Colonic mucosa (tissue), 4 donors: ENCODE measurements around the gene MERTK. TPM values are rescaled to one million over a fixed set of nuclear protein-coding genes. Genes with fewer than 3 reads are reported as not detected.

ENCODE experiments used
- DNase-seq: peaks from one replicate; pipeline ENCODE4 v3.0.0-alpha.2; 2020
- H3K27ac ChIP-seq: fragments of 200-600 bp; one replicate; pipeline ENCODE4 v1.8.0; 2021
- H3K27me3 ChIP-seq: fragments of 200-600 bp; one replicate; pipeline ENCODE4 v1.8.0; 2021
- H3K36me3 ChIP-seq: fragments of 200-600 bp; one replicate; pipeline ENCODE4 v1.8.0; 2021
- H3K4me1 ChIP-seq: fragments of 200-600 bp; one replicate; pipeline ENCODE4 v1.8.0; 2021; ENCODE audit warnings: mild to moderate bottlenecking
- H3K4me3 ChIP-seq: fragments of 200-600 bp; one replicate; pipeline ENCODE4 v1.8.0; 2021
- H3K9ac ChIP-seq, 2 donors: one replicate each; pipeline ENCODE4 v1.7.0; 2013; ENCODE audit warnings: control low read depth in 2 of 2, low read depth in 2 of 2, low read length in 2 of 2
- H3K9me3 ChIP-seq: fragments of 200-600 bp; one replicate; pipeline ENCODE4 v1.8.0; 2021
- CTCF ChIP-seq: fragments of 200-600 bp; IDR thresholded peaks from one replicate; pipeline ENCODE4 v1.8.0; 2022; ENCODE audit warnings: antibody characterized with exemption, mild to moderate bottlenecking
- intact Hi-C: fragments of 100-400 bp; cut with DNase I; formaldehyde crosslinking; loops from one replicate; pipeline ENCODE4 v1.14.1; 2022
- total RNA-seq, 2 donors: library from RNA; stranded (reverse); fragmentation: NEBNext Ultra II Directional in 1 of 2; extraction: Animal tissue kit (Norgen Biotek cat#: 25700) in 1 of 2; gene quantifications; one replicate each; pipeline ENCODE4 v1.2.1, GENCODE V29; 2021
- donor health status: healthy.
- donor health status: DM: no; HTN: no; CAD: no.
- donor health status: DM: no; HTN: no; CAD: no.

MERTK gene
- total RNA-seq, 2 donors from 2014 or later = 3.9 TPM

- no peak for TF ChIP-seq CTCF
- Histone ChIP-seq H3K9ac (no peak overlapping the region), H3K27me3 (no peaks in the 10 kb centered on the region), H3K4me3 (no peak overlapping the region), H3K27ac (no peak overlapping the region), H3K4me1 (peaks cover 6% of the 10 kb centered on the region), H3K36me3 (no peaks in the 10 kb centered on the region), H3K9me3 (no peaks in the 10 kb centered on the region)
- DNase-seq = no peak
- intact Hi-C loops = no loop called here
Measured at GRCh38 chr2:111983478-111984212, 85.2 kb downstream of the MERTK start.

GRCh38 chr2:111984213-111984604, 85.8 kb downstream of the MERTK start:
- H3K27me3 ChIP-seq = no peaks in the 10 kb centered on the region
- no peak overlapping the region for H3K4me3 ChIP-seq
- peaks cover 6% of the 10 kb centered on the region for H3K4me1 ChIP-seq
- no peaks in the 10 kb centered on the region for H3K36me3 ChIP-seq
- no peak for TF ChIP-seq CTCF
- H3K27ac ChIP-seq = no peak overlapping the region
- no peak overlapping the region for H3K9ac ChIP-seq
- no peaks in the 10 kb centered on the region for H3K9me3 ChIP-seq
- DNase-seq = no peak
- intact Hi-C loops = no loop called here

GRCh38 chr2:111985514-111985913, 87.1 kb downstream of the MERTK start:
- no peak overlapping the region for H3K27ac ChIP-seq

GRCh38 chr2:111986116-111986900, 87.9 kb downstream of the MERTK start:
- Histone ChIP-seq H3K36me3 (no peaks in the 10 kb centered on the region), H3K4me3 (no peak overlapping the region), H3K27ac (no peak overlapping the region), H3K27me3 (no peaks in the 10 kb centered on the region), H3K9me3 (no peaks in the 10 kb centered on the region), H3K9ac (no peak overlapping the region), H3K4me1 (peaks cover 6% of the 10 kb centered on the region)
- intact Hi-C loops = no loop called here
- DNase-seq = no peak
- TF ChIP-seq CTCF = no peak

More at GRCh38 chr2:111985514-111985913, 87.1 kb downstream of the MERTK start:
- intact Hi-C loops = no loop called here
- Histone ChIP-seq H3K9me3 (no peaks in the 10 kb centered on the region), H3K27me3 (no peaks in the 10 kb centered on the region), H3K4me1 (peaks cover 6% of the 10 kb centered on the region), H3K9ac (no peak overlapping the region), H3K4me3 (no peak overlapping the region), H3K36me3 (no peaks in the 10 kb centered on the region)
- no peak for TF ChIP-seq CTCF
- DNase-seq = no peak

- Histone ChIP-seq H3K9ac (no peak overlapping the region), H3K27ac (no peak overlapping the region), H3K27me3 (no peaks in the 10 kb centered on the region), H3K9me3 (no peaks in the 10 kb centered on the region), H3K4me1 (peaks cover 6% of the 10 kb centered on the region), H3K36me3 (no peaks in the 10 kb centered on the region), H3K4me3 (no peak overlapping the region)
- no peak for TF ChIP-seq CTCF
- intact Hi-C loops = no loop called here
- no peak for DNase-seq
Measured at GRCh38 chr2:111990375-111990774, 92.0 kb downstream of the MERTK start.
